ENCODE data around the gene CD200R1. TPM values are rescaled to one million over a fixed set of nuclear protein-coding genes. Genes with fewer than 3 reads are reported as not detected.

The CD200R1 gene
- total and polyA plus RNA-seq, 2 of the 8 experiments (the other 6 are each of a cell fraction or from before 2014, with no cell fraction given) = 0.02 TPM; not detected in 1

DNA sequence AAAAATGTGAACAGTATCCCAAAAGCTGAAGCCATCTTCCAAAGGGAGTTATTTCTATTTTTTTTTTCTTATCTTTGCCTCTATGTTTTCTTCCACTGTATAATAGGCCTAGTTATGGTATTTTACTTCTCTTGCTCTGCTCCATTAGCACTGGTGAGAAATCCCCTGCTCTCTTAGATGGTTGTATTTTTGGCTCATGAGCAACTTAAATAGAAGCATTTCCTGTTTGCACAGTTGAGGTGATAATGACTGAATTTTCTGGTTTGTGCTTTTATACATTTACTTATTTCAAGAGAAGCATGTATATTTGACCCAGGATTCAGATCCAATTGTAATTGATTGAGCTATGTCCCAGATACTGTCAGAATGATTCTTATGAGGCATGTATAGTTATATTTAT lies 66.7 kb downstream of the CD200R1 start:
- no peaks in the 10 kb centered on the region for H3K9me3 ChIP-seq (ENCODE audit: insufficient read depth in 2 of 2, low read depth in 1 of 2, low read length in 1 of 2)
- FAIRE-seq (no peak), DNase-seq (ENCODE audit: low read depth in 1 of 2, low spot score in 2 of 2) (no peak)
- no peak overlapping the region for H3K14ac ChIP-seq (ENCODE audit: insufficient read length)
- H3K27me3 ChIP-seq (replicated peaks in 1 of 4; ENCODE audit: control insufficient read depth in 3 of 4, extremely low read depth in 1 of 4, insufficient read depth in 3 of 4, low read length in 3 of 4) = no peaks in the 10 kb centered on the region
- H3K56ac ChIP-seq (replicated peaks; ENCODE audit: insufficient read length, low read depth, low read length) = no peak overlapping the region
- H3K36me3 ChIP-seq (ENCODE audit: control insufficient read depth in 2 of 4, insufficient read depth in 4 of 4, low read length in 3 of 4) = no peaks in the 10 kb centered on the region
- H3K79me2 ChIP-seq (ENCODE audit: control insufficient read depth in 1 of 2, insufficient read depth in 2 of 2, low read length in 2 of 2) = no peaks in the 10 kb centered on the region
- no peak overlapping the region for H3K4ac ChIP-seq (replicated peaks; ENCODE audit: insufficient read length, low read depth, low read length)
- H3K23me2 ChIP-seq (ENCODE audit: low read depth, low read length) = no peaks in the 10 kb centered on the region
- no peak overlapping the region for H4K8ac ChIP-seq (ENCODE audit: extremely low read depth, insufficient read depth, low read length)
- ChIA-PET POLR2A (ENCODE audit: partially characterized antibody) (interaction anchor here (1.0 kb wide), 1 partner anchor 8 kb away, joined by 4 read pairs; no protein-coding TSS in a partner anchor), CTCF (ENCODE audit: partially characterized antibody) (interaction anchor here (0.6 kb wide), 2 partner anchors 11 to 262 kb away, joined by 3 read pairs; no protein-coding TSS in a partner anchor)
- no peak overlapping the region for H3K27ac ChIP-seq (ENCODE audit: low read depth, low read length)
- no peaks in the 10 kb centered on the region for H4K20me1 ChIP-seq (replicated peaks in 1 of 2; ENCODE audit: control insufficient read depth in 1 of 2, insufficient read depth in 2 of 2, low read length in 2 of 2)
- H3K23ac ChIP-seq (ENCODE audit: insufficient read length) = no peak overlapping the region
- no peaks in the 10 kb centered on the region for H3K79me1 ChIP-seq (ENCODE audit: low read depth, low read length)
- H2AK5ac ChIP-seq (ENCODE audit: low read depth, low read length) = no peak overlapping the region
- no peak overlapping the region for H2BK12ac ChIP-seq (ENCODE audit: low read depth, low read length)
- no peak overlapping the region for H2BK5ac ChIP-seq (ENCODE audit: low read depth, low read length)
- no peak overlapping the region for H2BK20ac ChIP-seq (ENCODE audit: low read length)
- H4K91ac ChIP-seq (replicated peaks; ENCODE audit: insufficient read length, low read length) = no peak overlapping the region
- H2BK120ac ChIP-seq (replicated peaks; ENCODE audit: low read depth, low read length) = no peak overlapping the region
- H4K5ac ChIP-seq (ENCODE audit: insufficient read length, low read depth, low read length) = no peak overlapping the region
- no peaks in the 10 kb centered on the region for H3K4me1 ChIP-seq (replicated peaks in 1 of 4; ENCODE audit: control insufficient read depth in 3 of 4, insufficient read depth in 4 of 4, low read length in 3 of 4)
- H2BK15ac ChIP-seq (ENCODE audit: low read length) = no peak overlapping the region
- H3K4me2 ChIP-seq (ENCODE audit: insufficient read depth in 1 of 2, low read depth in 2 of 2, low read length in 2 of 2) = no peak overlapping the region
- no peak overlapping the region for H3K9ac ChIP-seq (replicated peaks in 1 of 4; ENCODE audit: extremely low read depth in 1 of 4, low read depth in 3 of 4, low read length in 3 of 4)
- H3K18ac ChIP-seq (ENCODE audit: extremely low read depth, low read length) = no peak overlapping the region
- TF ChIP-seq SIX5 (IDR thresholded peaks at IDR 0.05; ENCODE audit: low read depth, low read length) (no peak), FOSL1 (IDR thresholded peaks at IDR 0.05; ENCODE audit: insufficient read depth, low read depth, low read length) (no peak), KDM5A (IDR thresholded peaks at IDR 0.05; ENCODE audit: low read length) (no peak), JUND (IDR thresholded peaks at IDR 0.05; ENCODE audit: low read length) (no peak), CREB1 (IDR thresholded peaks at IDR 0.05) (no peak), EP300 (IDR thresholded peaks at IDR 0.05; ENCODE audit: borderline replicate concordance in 1 of 2, low read depth in 2 of 2, low read length in 2 of 2) (no peak), EGR1 (IDR thresholded peaks at IDR 0.05; ENCODE audit: borderline replicate concordance, low read depth, low read length) (no peak), ZNF274 (IDR thresholded peaks at IDR 0.05; ENCODE audit: borderline replicate concordance, extremely low read depth, low read length) (no peak), NRF1 (IDR thresholded peaks at IDR 0.05; ENCODE audit: low read depth, low read length) (no peak), RFX5 (IDR thresholded peaks at IDR 0.05; ENCODE audit: borderline replicate concordance, low read depth, low read length) (no peak), RNF2 (IDR thresholded peaks at IDR 0.05; ENCODE audit: borderline replicate concordance, low read depth, low read length, missing control alignments, poor library complexity, severe bottlenecking) (no peak)
- H3K4me3 ChIP-seq (ENCODE audit: extremely low read depth in 1 of 4, insufficient read depth in 2 of 4, low read depth in 3 of 4, low read length in 4 of 4) = no peak overlapping the region
- H2AFZ ChIP-seq (ENCODE audit: low read length) = no peak overlapping the region
